Measurements from ENCODE around the gene LPAR1. TPM values are rescaled to one million over a fixed set of nuclear protein-coding genes. Genes with fewer than 3 reads are reported as not detected.

The LPAR1 gene
- total RNA-seq, 3 donors from 2014 or later, result 27.5 to 44.9 (median 30.3) TPM

DNA sequence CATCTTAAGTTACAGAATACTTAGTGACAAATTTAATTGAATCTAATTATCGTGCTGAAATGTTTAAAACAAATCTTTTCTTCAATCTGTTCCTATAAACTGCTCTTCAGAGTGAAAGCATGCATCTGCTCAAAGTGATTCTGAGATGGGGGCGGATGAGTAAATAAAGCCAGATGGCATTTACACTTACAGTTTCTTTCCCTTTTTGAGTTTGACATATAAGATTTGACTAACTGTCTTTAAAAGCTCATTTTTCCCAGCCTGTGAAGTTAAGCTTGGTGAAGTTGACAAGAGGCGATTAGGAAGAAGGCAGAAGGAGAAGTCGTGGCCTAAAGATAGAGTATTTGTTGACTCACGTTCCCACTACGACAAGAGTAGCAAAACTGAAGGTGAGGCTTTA is 137.4 kb downstream of the LPAR1 start:
- peaks cover 4% of the 10 kb centered on the region for H3K9me3 ChIP-seq
- H3K4me3 ChIP-seq, result no peak overlapping the region
- no peaks in the 10 kb centered on the region for H3K36me3 ChIP-seq (ENCODE audit: low read depth)
- H3K4me1 ChIP-seq (ENCODE audit: low read depth), result no peaks in the 10 kb centered on the region
- TF ChIP-seq, protein P1, sequence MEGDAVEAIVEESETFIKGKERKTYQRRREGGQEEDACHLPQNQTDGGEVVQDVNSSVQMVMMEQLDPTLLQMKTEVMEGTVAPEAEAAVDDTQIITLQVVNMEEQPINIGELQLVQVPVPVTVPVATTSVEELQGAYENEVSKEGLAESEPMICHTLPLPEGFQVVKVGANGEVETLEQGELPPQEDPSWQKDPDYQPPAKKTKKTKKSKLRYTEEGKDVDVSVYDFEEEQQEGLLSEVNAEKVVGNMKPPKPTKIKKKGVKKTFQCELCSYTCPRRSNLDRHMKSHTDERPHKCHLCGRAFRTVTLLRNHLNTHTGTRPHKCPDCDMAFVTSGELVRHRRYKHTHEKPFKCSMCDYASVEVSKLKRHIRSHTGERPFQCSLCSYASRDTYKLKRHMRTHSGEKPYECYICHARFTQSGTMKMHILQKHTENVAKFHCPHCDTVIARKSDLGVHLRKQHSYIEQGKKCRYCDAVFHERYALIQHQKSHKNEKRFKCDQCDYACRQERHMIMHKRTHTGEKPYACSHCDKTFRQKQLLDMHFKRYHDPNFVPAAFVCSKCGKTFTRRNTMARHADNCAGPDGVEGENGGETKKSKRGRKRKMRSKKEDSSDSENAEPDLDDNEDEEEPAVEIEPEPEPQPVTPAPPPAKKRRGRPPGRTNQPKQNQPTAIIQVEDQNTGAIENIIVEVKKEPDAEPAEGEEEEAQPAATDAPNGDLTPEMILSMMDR (IDR thresholded peaks at IDR 0.05), result no peak
- intact Hi-C loops (cut with DNase I, micrococcal nuclease), result no loop called here
- no peak for DNase-seq
- ATAC-seq, result no peak

DNA sequence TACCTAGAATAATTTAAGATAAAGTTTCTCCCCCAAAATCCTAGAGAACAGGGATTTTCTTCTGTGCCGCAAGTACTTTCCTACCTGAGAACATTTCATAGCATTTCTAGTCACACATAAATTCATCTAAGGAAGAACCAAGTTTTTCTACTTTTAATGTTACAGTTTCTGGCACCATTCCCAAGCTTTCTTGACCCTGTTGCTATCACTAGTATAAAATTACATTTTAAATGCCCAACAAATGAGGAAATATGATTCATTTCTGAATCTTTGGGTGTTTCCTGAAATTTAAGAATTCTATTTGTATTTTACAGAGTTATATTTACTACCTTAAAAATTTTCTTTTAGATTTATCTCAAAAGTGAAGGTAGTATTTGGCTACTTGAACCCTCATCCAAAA is 137.8 kb downstream of the LPAR1 start:
- intact Hi-C loops (cut with DNase I, micrococcal nuclease), result no loop called here
- H3K4me3 ChIP-seq, result no peak overlapping the region
- no peak for DNase-seq
- no peaks in the 10 kb centered on the region for H3K36me3 ChIP-seq (ENCODE audit: low read depth)
- H3K4me1 ChIP-seq (ENCODE audit: low read depth), result no peaks in the 10 kb centered on the region
- no peak for ATAC-seq
- TF ChIP-seq, protein P1 (IDR thresholded peaks at IDR 0.05), result no peak
- H3K9me3 ChIP-seq, result peaks cover 4% of the 10 kb centered on the region

DNA sequence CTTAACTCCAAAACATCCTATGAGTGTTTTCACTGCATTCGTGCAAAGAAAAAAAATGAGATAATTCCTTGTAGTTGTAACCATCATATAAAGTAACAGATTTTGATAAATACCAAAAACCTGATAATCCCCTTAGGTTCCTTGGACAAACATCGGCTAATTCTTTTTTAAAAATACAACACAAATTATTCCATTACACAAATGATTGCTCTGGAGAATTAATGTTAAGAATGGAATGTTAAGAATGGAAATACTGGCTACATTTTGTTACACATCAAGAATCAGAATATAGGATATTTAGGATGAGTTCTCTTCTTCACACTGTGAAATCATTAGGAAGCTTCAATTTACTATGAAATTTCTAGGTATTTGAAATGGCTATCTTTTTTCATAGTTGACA is 139.4 kb downstream of the LPAR1 start:
- no peak for ATAC-seq
- Histone ChIP-seq H3K4me1 (ENCODE audit: low read depth) (no peaks in the 10 kb centered on the region), H3K4me3 (no peak overlapping the region), H3K9me3 (peaks cover 4% of the 10 kb centered on the region), H3K36me3 (ENCODE audit: low read depth) (no peaks in the 10 kb centered on the region)
- TF ChIP-seq, protein P1 (IDR thresholded peaks at IDR 0.05), result no peak
- intact Hi-C loops (cut with DNase I, micrococcal nuclease), result no loop called here
- DNase-seq, result no peak

DNA sequence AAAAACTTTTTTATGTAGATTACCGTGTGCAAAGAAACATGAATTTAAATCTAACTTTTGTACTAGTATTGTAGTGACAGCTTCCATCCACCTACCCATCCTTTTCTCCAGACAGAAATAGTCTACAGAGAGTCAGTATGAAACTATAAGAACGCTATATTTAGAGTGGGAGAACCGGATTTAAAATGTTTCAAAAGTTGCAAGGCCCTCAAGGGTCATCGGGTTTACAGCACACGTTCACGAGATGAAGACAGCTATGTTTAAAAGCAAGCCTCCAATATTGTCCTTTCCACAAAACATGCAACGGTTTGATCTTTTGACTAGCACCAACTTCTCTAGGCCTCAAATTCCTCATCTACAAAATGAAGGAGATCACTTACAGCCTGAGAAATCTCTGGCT is 139.9 kb downstream of the LPAR1 start:
- intact Hi-C loops (cut with DNase I, micrococcal nuclease), result no loop called here
- ATAC-seq (no peak), DNase-seq (no peak)
- Histone ChIP-seq H3K4me3 (no peak overlapping the region), H3K9me3 (peaks cover 4% of the 10 kb centered on the region), H3K4me1 (ENCODE audit: low read depth) (no peaks in the 10 kb centered on the region), H3K36me3 (ENCODE audit: low read depth) (no peaks in the 10 kb centered on the region)
- TF ChIP-seq, protein P1 (IDR thresholded peaks at IDR 0.05), result no peak

DNA sequence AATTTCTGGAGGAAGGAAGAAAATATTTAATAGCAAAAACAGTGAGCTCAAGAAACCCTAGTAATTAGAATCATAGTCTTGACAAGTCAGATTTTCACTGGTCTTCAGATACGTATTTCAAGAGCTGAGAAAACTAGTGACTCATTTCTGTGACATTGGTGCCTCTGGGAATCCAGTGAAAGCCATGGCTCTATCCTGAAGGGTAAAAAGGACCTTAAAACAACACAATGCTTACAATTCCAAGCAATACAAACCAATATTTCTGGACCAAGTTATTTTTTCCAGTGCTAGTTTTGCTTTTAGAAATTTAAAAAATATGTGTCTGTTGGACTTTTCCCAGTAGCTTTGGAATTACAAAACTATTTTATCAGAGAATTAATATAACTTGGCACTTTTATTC is 140.3 kb downstream of the LPAR1 start:
- no peak for DNase-seq
- H3K4me3 ChIP-seq, result no peak overlapping the region
- H3K4me1 ChIP-seq (ENCODE audit: low read depth), result no peaks in the 10 kb centered on the region
- intact Hi-C loops (cut with DNase I, micrococcal nuclease), result no loop called here
- ATAC-seq, result no peak
- TF ChIP-seq, protein P1 (IDR thresholded peaks at IDR 0.05), result no peak
- H3K36me3 ChIP-seq (ENCODE audit: low read depth), result no peaks in the 10 kb centered on the region
- peaks cover 4% of the 10 kb centered on the region for H3K9me3 ChIP-seq

Data from mucosa of descending colon (tissue), 3 donors.